GM23338 (cell line): ENCODE data around the gene SLC16A5. TPM values are rescaled to one million over a fixed set of nuclear protein-coding genes. Genes with fewer than 3 reads are reported as not detected.

Source experiments
- ATAC-seq: fragments of 200-7000 bp; cut with Tn5 transposase; 3 replicates; pipeline ENCODE4 v1.9.1; 2020
- DNase-seq: peaks from one replicate; pipeline ENCODE4 v3.0.0-alpha.2; 2015; ENCODE audit warnings: low spot score
- H2AFZ ChIP-seq: fragments of 200-600 bp; sonication (generic); 2 replicates; pipeline ENCODE4 v1.8.0; 2016; ENCODE audit warnings: antibody characterized with exemption, mild to moderate bottlenecking, moderate library complexity
- H3F3A ChIP-seq: fragments of 200-600 bp; sonication (generic); replicated peaks from 2 replicates; pipeline ENCODE4 v1.8.0; 2017; ENCODE audit warnings: antibody characterized with exemption, mixed run types, low read depth
- H3K27ac ChIP-seq: fragments of 200-600 bp; sonication (generic); 2 replicates; pipeline ENCODE4 v1.6.1; 2016; ENCODE audit warnings: low read depth
- H3K27me3 ChIP-seq: fragments of 200-600 bp; sonication (generic); 2 replicates; pipeline ENCODE4 v1.8.0; 2016; ENCODE audit warnings: mild to moderate bottlenecking, mixed run types, moderate library complexity; ENCODE audit not compliant: insufficient read depth
- H3K36me3 ChIP-seq: fragments of 200-600 bp; sonication (generic); 2 replicates; pipeline ENCODE4 v1.8.0; 2016; ENCODE audit warnings: mild to moderate bottlenecking; ENCODE audit not compliant: insufficient read depth
- H3K4me1 ChIP-seq: fragments of 200-600 bp; sonication (generic); 2 replicates; pipeline ENCODE4 v1.8.0; 2016; ENCODE audit warnings: mild to moderate bottlenecking, moderate library complexity; ENCODE audit not compliant: insufficient read depth
- H3K4me2 ChIP-seq: fragments of 200-600 bp; sonication (generic); 2 replicates; pipeline ENCODE4 v1.7.1; 2017; ENCODE audit warnings: mixed run types
- H3K4me3 ChIP-seq: fragments of 200-600 bp; sonication (generic); 2 replicates; pipeline ENCODE4 v1.6.1; 2016; ENCODE audit warnings: mixed run types
- H3K79me2 ChIP-seq: fragments of 200-600 bp; sonication (generic); replicated peaks from 2 replicates; pipeline ENCODE4 v1.8.0; 2017; ENCODE audit warnings: mild to moderate bottlenecking; ENCODE audit not compliant: insufficient read depth
- H3K9me2 ChIP-seq: fragments of 200-600 bp; sonication (generic); 2 replicates; pipeline ENCODE4 v1.8.0; 2017; ENCODE audit not compliant: insufficient read depth
- H4K20me1 ChIP-seq: fragments of 200-600 bp; sonication (generic); replicated peaks from 2 replicates; pipeline ENCODE4 v1.8.0; 2017; ENCODE audit warnings: mild to moderate bottlenecking; ENCODE audit not compliant: insufficient read depth
- H3K27ac Mint-ChIP-seq: 2 replicates; pipeline ENCODE4 v1.8.0; 2020; ENCODE audit warnings: inconsistent platforms, mild to moderate bottlenecking, moderate library complexity, mixed read lengths
- H3K27me3 Mint-ChIP-seq: 3 replicates; pipeline ENCODE4 v1.8.0; 2022; ENCODE audit warnings: low read depth, mild to moderate bottlenecking, moderate library complexity, mixed read lengths, inconsistent platforms; ENCODE audit not compliant: insufficient read depth, poor library complexity
- H3K36me3 Mint-ChIP-seq: 3 replicates; pipeline ENCODE4 v1.8.0; 2021; ENCODE audit warnings: low read depth, mild to moderate bottlenecking, inconsistent platforms, moderate library complexity, mixed read lengths
- H3K4me1 Mint-ChIP-seq: 3 replicates; pipeline ENCODE4 v1.8.0; 2020; ENCODE audit warnings: mild to moderate bottlenecking, inconsistent platforms, mixed read lengths
- H3K4me3 Mint-ChIP-seq: 3 replicates; pipeline ENCODE4 v1.8.0; 2021; ENCODE audit warnings: moderate library complexity, mild to moderate bottlenecking, inconsistent platforms, mixed read lengths
- H3K9me3 Mint-ChIP-seq: 3 replicates; pipeline ENCODE4 v1.8.0; 2020; ENCODE audit warnings: moderate library complexity, mild to moderate bottlenecking, inconsistent platforms, mixed read lengths
- CREB1 ChIP-seq: fragments of 250-450 bp; sonication (Bioruptor Pico); IDR thresholded peaks from 2 replicates; pipeline ENCODE4 v1.5.0; 2020; ENCODE audit warnings: low read depth, mild to moderate bottlenecking, moderate library complexity
- CTCF ChIP-seq, 2 experiments: fragments of 200-600 bp in 1 of 2; sonication (generic) in 1 of 2; conservative IDR thresholded peaks; 2 replicates each; pipeline versions ENCODE4 v1.5.1 to v1.6.1; 2016 to 2017; ENCODE audit warnings: antibody characterized with exemption in 2 of 2, low read depth in 2 of 2, mild to moderate bottlenecking in 2 of 2, moderate library complexity in 1 of 2
- EZH2 ChIP-seq: fragments of 200-600 bp; sonication (generic); IDR thresholded peaks from one replicate; pipeline ENCODE4 v1.8.0; 2017; ENCODE audit warnings: antibody characterized with exemption, mild to moderate bottlenecking, low read depth; ENCODE audit not compliant: unreplicated experiment
- EZH2phosphoT487 ChIP-seq: fragments of 200-600 bp; sonication (generic); IDR thresholded peaks from one replicate; pipeline ENCODE4 v1.8.1; 2018; ENCODE audit warnings: antibody characterized with exemption; ENCODE audit not compliant: unreplicated experiment
- JUNB ChIP-seq: IDR thresholded peaks from one replicate; pipeline ENCODE4 v1.6.1; 2016; ENCODE audit warnings: antibody characterized with exemption; ENCODE audit not compliant: unreplicated experiment
- NANOG ChIP-seq: IDR thresholded peaks from 2 replicates; pipeline ENCODE4 v1.6.1; 2016; ENCODE audit warnings: antibody characterized with exemption, borderline replicate concordance
- POLR2AphosphoS5 ChIP-seq: IDR thresholded peaks from 2 replicates; pipeline ENCODE4 v1.6.1; 2016; ENCODE audit warnings: antibody characterized with exemption, low read depth
- STAT1 ChIP-seq: IDR thresholded peaks from one replicate; pipeline ENCODE4 v1.6.1; 2016; ENCODE audit warnings: antibody characterized with exemption; ENCODE audit not compliant: unreplicated experiment
- ZNF114 ChIP-seq: fragments of 250-450 bp; sonication (Bioruptor Pico); IDR thresholded peaks from 2 replicates; pipeline ENCODE4 v1.5.0; 2020; ENCODE audit warnings: mild to moderate bottlenecking, moderate library complexity
- ZNF331 ChIP-seq: fragments of 250-450 bp; sonication (Bioruptor Pico); IDR thresholded peaks from 2 replicates; pipeline ENCODE4 v1.5.0; 2020; ENCODE audit warnings: low read depth, mild to moderate bottlenecking, moderate library complexity
- ZNF462 ChIP-seq: fragments of 250-450 bp; sonication (Bioruptor Pico); IDR thresholded peaks from 2 replicates; pipeline ENCODE4 v1.5.0; 2020; ENCODE audit warnings: mild to moderate bottlenecking, moderate library complexity
- polyA plus RNA-seq: library from polyadenylated mRNA; unstranded; fragments of >200 nt; fragmentation: Nextera tagmentation; extraction: Ambion mirVana; gene quantifications from 2 replicates; pipeline ENCODE4 v1.2.1, GENCODE V29; 2016
- total RNA-seq: library from RNA; depleted of rRNA; stranded (reverse); fragments of >200 nt; shearing (Covaris generic); gene quantifications from 2 replicates; pipeline ENCODE4 v1.2.3, GENCODE V29; 2014
- TF ChIP-seq, protein P1 (sequence below): IDR thresholded peaks from 2 replicates; pipeline ENCODE4 v1.6.1; 2016; ENCODE audit warnings: antibody characterized with exemption
- TF ChIP-seq, protein P2 (sequence below): IDR thresholded peaks from one replicate; pipeline ENCODE4 v1.6.1; 2018; ENCODE audit warnings: antibody characterized with exemption; ENCODE audit not compliant: unreplicated experiment

Gene SLC16A5
- total and polyA plus RNA-seq, 2 experiments from 2014 or later, result 7.3 to 40.0 TPM

- H3K4me2 ChIP-seq, result no peak overlapping the region
Observed at GRCh38 chr17:75116737-75117136, 29.0 kb downstream of the SLC16A5 start.

More at GRCh38 chr17:75116737-75117136, 29.0 kb downstream of the SLC16A5 start:
- Histone ChIP-seq H3K79me2 (peaks cover 5% of the 10 kb centered on the region), H3K27ac (0 out of 2 replicates have a peak overlapping the region, but pooled peaks have one; percentile 32), H3K4me1 (peaks cover 4% of the 10 kb centered on the region; the same call in 1 of the 2 replicates), H3K9me2 (no peaks in the 10 kb centered on the region), H3K27me3 (no peaks in the 10 kb centered on the region), H2AFZ (no peak overlapping the region), H4K20me1 (no peaks in the 10 kb centered on the region; the same call in 1 of the 2 replicates), H3K36me3 (no peaks in the 10 kb centered on the region), H3F3A (0 out of 2 replicates have a peak, but pooled peaks cover 11% of the 10 kb centered on the region), H3K4me3 (no peak overlapping the region)
- TF ChIP-seq POLR2AphosphoS5, result no peak
- no peak for TF ChIP-seq ZNF462 (CRISPR knock-in tag)
- TF ChIP-seq EZH2phosphoT487, result no peak
- no peak for TF ChIP-seq EZH2
- no peak for TF ChIP-seq CREB1 (CRISPR knock-in tag)
- TF ChIP-seq, protein P1, sequence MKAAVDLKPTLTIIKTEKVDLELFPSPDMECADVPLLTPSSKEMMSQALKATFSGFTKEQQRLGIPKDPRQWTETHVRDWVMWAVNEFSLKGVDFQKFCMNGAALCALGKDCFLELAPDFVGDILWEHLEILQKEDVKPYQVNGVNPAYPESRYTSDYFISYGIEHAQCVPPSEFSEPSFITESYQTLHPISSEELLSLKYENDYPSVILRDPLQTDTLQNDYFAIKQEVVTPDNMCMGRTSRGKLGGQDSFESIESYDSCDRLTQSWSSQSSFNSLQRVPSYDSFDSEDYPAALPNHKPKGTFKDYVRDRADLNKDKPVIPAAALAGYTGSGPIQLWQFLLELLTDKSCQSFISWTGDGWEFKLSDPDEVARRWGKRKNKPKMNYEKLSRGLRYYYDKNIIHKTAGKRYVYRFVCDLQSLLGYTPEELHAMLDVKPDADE, result no peak
- no peak for TF ChIP-seq ZNF114
- no peak for TF ChIP-seq JUNB
- TF ChIP-seq STAT1, result no peak
- no peak for TF ChIP-seq ZNF331 (CRISPR knock-in tag)
- TF ChIP-seq, protein P2, sequence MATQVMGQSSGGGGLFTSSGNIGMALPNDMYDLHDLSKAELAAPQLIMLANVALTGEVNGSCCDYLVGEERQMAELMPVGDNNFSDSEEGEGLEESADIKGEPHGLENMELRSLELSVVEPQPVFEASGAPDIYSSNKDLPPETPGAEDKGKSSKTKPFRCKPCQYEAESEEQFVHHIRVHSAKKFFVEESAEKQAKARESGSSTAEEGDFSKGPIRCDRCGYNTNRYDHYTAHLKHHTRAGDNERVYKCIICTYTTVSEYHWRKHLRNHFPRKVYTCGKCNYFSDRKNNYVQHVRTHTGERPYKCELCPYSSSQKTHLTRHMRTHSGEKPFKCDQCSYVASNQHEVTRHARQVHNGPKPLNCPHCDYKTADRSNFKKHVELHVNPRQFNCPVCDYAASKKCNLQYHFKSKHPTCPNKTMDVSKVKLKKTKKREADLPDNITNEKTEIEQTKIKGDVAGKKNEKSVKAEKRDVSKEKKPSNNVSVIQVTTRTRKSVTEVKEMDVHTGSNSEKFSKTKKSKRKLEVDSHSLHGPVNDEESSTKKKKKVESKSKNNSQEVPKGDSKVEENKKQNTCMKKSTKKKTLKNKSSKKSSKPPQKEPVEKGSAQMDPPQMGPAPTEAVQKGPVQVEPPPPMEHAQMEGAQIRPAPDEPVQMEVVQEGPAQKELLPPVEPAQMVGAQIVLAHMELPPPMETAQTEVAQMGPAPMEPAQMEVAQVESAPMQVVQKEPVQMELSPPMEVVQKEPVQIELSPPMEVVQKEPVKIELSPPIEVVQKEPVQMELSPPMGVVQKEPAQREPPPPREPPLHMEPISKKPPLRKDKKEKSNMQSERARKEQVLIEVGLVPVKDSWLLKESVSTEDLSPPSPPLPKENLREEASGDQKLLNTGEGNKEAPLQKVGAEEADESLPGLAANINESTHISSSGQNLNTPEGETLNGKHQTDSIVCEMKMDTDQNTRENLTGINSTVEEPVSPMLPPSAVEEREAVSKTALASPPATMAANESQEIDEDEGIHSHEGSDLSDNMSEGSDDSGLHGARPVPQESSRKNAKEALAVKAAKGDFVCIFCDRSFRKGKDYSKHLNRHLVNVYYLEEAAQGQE, result no peak
- TF ChIP-seq CTCF (conservative IDR thresholded peaks at IDR 0.05; ENCODE audit: low read depth in 2 of 2), result no peak
- no peak for TF ChIP-seq NANOG
- Mint-ChIP-seq H3K36me3 (peaks cover 22% of the 10 kb centered on the region), H3K4me1 (peaks cover 16% of the 10 kb centered on the region), H3K4me3 (no peak overlapping the region), H3K27ac (no peak overlapping the region), H3K9me3 (no peaks in the 10 kb centered on the region), H3K27me3 (peaks cover 5% of the 10 kb centered on the region)
- DNase-seq (no peak), ATAC-seq (no peak)
